HL-60 (cell line): ENCODE measurements around the gene SPAG17.

Experiments used
- DNase-seq, 2 experiments: peaks; one replicate each; pipeline ENCODE4 v3.0.0-alpha.2; 2010 to 2020; ENCODE audit warnings: low read depth in 1 of 2, low spot score in 1 of 2
- H3K27ac ChIP-seq: fragments of 250-450 bp; sonication (Bioruptor Pico); replicated peaks from 2 replicates; pipeline ENCODE4 v1.5.1; 2020; ENCODE audit warnings: mild to moderate bottlenecking, moderate library complexity
- H3K27me3 ChIP-seq: fragments of 250-450 bp; sonication (Bioruptor Pico); 2 replicates; pipeline ENCODE4 v1.5.1; 2021; ENCODE audit warnings: mild to moderate bottlenecking, moderate library complexity; ENCODE audit not compliant: insufficient read depth, poor library complexity, severe bottlenecking
- H3K4me3 ChIP-seq: replicated peaks from 2 replicates; pipeline ENCODE4 v1.5.1; 2011; ENCODE audit warnings: mild to moderate bottlenecking, control low read depth, low read length; ENCODE audit not compliant: insufficient read depth
- CTCF ChIP-seq: IDR thresholded peaks from one replicate; pipeline ENCODE4 v1.5.1; 2011; ENCODE audit warnings: low read length, control low read depth, inconsistent platforms; ENCODE audit not compliant: insufficient read depth
- GABPA ChIP-seq: IDR thresholded peaks from 2 replicates; pipeline ENCODE4 v1.6.1; 2012; ENCODE audit warnings: low read depth
- POLR2AphosphoS5 ChIP-seq: IDR thresholded peaks from 2 replicates; pipeline ENCODE4 v1.6.1; 2012; ENCODE audit warnings: low read depth
- SPI1 ChIP-seq: IDR thresholded peaks from 2 replicates; pipeline ENCODE4 v1.6.1; 2012; ENCODE audit warnings: low read depth, mild to moderate bottlenecking, borderline replicate concordance
- TF ChIP-seq, protein P1 (sequence below): IDR thresholded peaks from 2 replicates; pipeline ENCODE4 v1.6.1; 2012; ENCODE audit warnings: low read depth; ENCODE audit not compliant: insufficient replicate concordance

SPAG17 gene

DNA sequence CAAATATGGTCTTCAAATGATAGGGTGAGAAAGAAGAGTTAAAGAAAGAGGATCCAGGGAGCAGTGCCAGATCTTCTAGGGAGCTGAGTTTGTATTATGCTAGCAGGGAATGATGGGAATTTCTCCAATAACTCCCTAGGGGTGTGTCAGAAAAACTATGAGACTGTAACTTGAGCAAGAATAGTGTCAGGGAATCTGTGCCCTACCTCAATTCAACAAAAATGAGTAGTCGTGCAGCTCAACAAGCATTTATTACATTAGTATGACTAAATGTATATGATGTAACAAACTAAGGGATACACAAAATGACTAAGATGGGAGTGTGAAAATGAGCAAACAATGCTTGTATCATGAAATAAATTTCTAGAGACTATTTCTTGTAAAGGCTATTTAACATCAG, 24.2 kb downstream of the SPAG17 start:
- DNase-seq, result no peak
- H3K27ac ChIP-seq, result no peak overlapping the region
- TF ChIP-seq POLR2AphosphoS5 (no peak), SPI1 (no peak), GABPA (no peak), CTCF (no peak)
- TF ChIP-seq, protein P1, sequence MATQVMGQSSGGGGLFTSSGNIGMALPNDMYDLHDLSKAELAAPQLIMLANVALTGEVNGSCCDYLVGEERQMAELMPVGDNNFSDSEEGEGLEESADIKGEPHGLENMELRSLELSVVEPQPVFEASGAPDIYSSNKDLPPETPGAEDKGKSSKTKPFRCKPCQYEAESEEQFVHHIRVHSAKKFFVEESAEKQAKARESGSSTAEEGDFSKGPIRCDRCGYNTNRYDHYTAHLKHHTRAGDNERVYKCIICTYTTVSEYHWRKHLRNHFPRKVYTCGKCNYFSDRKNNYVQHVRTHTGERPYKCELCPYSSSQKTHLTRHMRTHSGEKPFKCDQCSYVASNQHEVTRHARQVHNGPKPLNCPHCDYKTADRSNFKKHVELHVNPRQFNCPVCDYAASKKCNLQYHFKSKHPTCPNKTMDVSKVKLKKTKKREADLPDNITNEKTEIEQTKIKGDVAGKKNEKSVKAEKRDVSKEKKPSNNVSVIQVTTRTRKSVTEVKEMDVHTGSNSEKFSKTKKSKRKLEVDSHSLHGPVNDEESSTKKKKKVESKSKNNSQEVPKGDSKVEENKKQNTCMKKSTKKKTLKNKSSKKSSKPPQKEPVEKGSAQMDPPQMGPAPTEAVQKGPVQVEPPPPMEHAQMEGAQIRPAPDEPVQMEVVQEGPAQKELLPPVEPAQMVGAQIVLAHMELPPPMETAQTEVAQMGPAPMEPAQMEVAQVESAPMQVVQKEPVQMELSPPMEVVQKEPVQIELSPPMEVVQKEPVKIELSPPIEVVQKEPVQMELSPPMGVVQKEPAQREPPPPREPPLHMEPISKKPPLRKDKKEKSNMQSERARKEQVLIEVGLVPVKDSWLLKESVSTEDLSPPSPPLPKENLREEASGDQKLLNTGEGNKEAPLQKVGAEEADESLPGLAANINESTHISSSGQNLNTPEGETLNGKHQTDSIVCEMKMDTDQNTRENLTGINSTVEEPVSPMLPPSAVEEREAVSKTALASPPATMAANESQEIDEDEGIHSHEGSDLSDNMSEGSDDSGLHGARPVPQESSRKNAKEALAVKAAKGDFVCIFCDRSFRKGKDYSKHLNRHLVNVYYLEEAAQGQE, result no peak
- no peaks in the 10 kb centered on the region for H3K27me3 ChIP-seq
- H3K4me3 ChIP-seq, result no peak overlapping the region

- no peak overlapping the region for H3K27ac ChIP-seq
- no peak overlapping the region for H3K4me3 ChIP-seq
- H3K27me3 ChIP-seq, result no peaks in the 10 kb centered on the region
- TF ChIP-seq SPI1, result no peak
- no peak for TF ChIP-seq GABPA
- no peak for TF ChIP-seq POLR2AphosphoS5
- no peak for TF ChIP-seq CTCF
- TF ChIP-seq, protein P1, result no peak
- DNase-seq, result no peak
Measured at GRCh38 chr1:118159569-118159968, 25.5 kb downstream of the SPAG17 start.

GRCh38 chr1:118158924-118159323, 26.1 kb downstream of the SPAG17 start:
- no peak for TF ChIP-seq POLR2AphosphoS5
- TF ChIP-seq, protein P1, result no peak
- no peak for TF ChIP-seq SPI1
- TF ChIP-seq CTCF, result no peak
- TF ChIP-seq GABPA, result no peak
- no peak for DNase-seq
- no peak overlapping the region for H3K27ac ChIP-seq
- H3K4me3 ChIP-seq, result no peak overlapping the region
- H3K27me3 ChIP-seq, result no peaks in the 10 kb centered on the region
